ENCODE data around the gene CLSTN2.
A peak's percentile ranks its signal among the peaks of the same experiment; 100 is the strongest.

DNA sequence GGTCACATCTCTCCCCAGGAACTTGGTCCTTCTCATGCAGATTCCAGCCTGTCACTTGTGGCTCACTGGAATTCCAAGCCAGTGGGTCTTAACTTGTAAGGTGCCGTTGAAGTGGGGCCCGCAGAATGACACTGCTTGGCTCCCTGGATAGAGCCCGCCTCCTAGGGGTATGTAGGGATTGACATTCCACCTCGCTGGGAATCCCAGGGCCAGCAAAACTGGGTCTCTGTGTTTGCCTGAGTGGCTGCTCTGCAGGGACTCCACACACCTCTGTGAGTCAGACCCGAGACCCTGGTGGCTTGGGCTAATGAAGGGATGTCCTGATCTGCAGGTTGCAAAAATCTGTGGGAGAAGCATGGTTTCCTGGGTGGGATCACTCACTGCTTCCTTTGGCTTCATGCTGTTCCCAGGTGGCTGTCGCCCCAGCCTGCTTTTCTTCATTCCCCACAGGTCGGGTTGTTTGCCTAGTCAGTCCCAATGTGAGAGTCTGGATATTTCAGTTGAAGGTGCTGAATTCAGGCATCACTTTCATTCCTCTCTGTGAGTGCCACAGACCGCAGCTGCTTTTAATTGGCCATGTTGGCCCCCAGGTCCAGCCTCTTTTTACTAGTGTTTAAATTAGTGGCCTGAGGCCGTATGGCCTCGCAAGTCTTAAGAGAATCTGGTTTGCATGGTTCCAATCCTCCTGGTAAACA, 586.9 kb downstream of the CLSTN2 start:
- TF ChIP-seq POLR2A (IDR thresholded peaks at IDR 0.05; ENCODE audit: control extremely low read depth in 1 of 2, low read depth in 2 of 2, low read length in 2 of 2) (no peak), SAP30 (IDR thresholded peaks at IDR 0.05; ENCODE audit: insufficient read depth, insufficient replicate concordance, low read length) (no peak), CTCF (IDR thresholded peaks at IDR 0.05; ENCODE audit: control extremely low read depth in 1 of 3, insufficient read depth in 1 of 3, low read depth in 1 of 3, low read length in 3 of 3) (peak in 2 of 3 experiments; percentile 4 to 26; a peak in 1 of 4 replicates), MAFK (IDR thresholded peaks at IDR 0.05; ENCODE audit: low read depth, low read length) (no peak), YY1 (IDR thresholded peaks at IDR 0.05; ENCODE audit: low read depth, low read length) (no peak)

All from H1 (cell line).